HUES6 (cell line): ENCODE results near the gene GPC6.

Experiments
- H3K27ac ChIP-seq: 2 replicates; pipeline ENCODE4 v1.7.0; 2013; ENCODE audit warnings: low read depth, mild to moderate bottlenecking, low read length, inconsistent platforms
- H3K27me3 ChIP-seq: 2 replicates; pipeline ENCODE4 v1.6.1; 2013; ENCODE audit warnings: low read length; ENCODE audit not compliant: control insufficient read depth, insufficient read depth
- H3K36me3 ChIP-seq: 2 replicates; pipeline ENCODE4 v1.6.1; 2013; ENCODE audit warnings: low read length; ENCODE audit not compliant: control insufficient read depth, insufficient read depth
- H3K4me1 ChIP-seq: 2 replicates; pipeline ENCODE4 v1.6.1; 2013; ENCODE audit warnings: low read length; ENCODE audit not compliant: control insufficient read depth, insufficient read depth
- H3K4me3 ChIP-seq: 2 replicates; pipeline ENCODE4 v1.5.1; 2013; ENCODE audit warnings: low read depth, low read length
- H3K9ac ChIP-seq: one replicate; pipeline ENCODE4 v1.6.1; 2013; ENCODE audit warnings: mild to moderate bottlenecking, low read length
- H3K9me3 ChIP-seq: 2 replicates; pipeline ENCODE4 v1.6.1; 2013; ENCODE audit warnings: low read depth, low read length; ENCODE audit not compliant: control insufficient read depth, insufficient read depth

The GPC6 gene

GRCh38 chr13:93715866-93716265 is 489.3 kb downstream of the GPC6 start:
- Histone ChIP-seq H3K36me3 (no peaks in the 10 kb centered on the region), H3K4me3 (no peak overlapping the region), H3K27me3 (no peaks in the 10 kb centered on the region), H3K27ac (no peak overlapping the region), H3K9me3 (peaks cover 5% of the 10 kb centered on the region; the same call in 1 of the 2 replicates), H3K9ac (no peak overlapping the region), H3K4me1 (no peaks in the 10 kb centered on the region)

- Histone ChIP-seq H3K4me1 (no peaks in the 10 kb centered on the region), H3K9ac (no peak overlapping the region), H3K9me3 (peaks cover 5% of the 10 kb centered on the region; the same call in 1 of the 2 replicates), H3K36me3 (no peaks in the 10 kb centered on the region), H3K4me3 (no peak overlapping the region), H3K27ac (no peak overlapping the region), H3K27me3 (no peaks in the 10 kb centered on the region)
Observed at GRCh38 chr13:93716623-93717022, 490.0 kb downstream of the GPC6 start.

- H3K9ac ChIP-seq = no peak overlapping the region
- H3K9me3 ChIP-seq = no peaks in the 10 kb centered on the region
- peaks cover 5% of the 10 kb centered on the region for H3K4me1 ChIP-seq
- H3K27ac ChIP-seq = no peak overlapping the region
- no peaks in the 10 kb centered on the region for H3K36me3 ChIP-seq
- H3K27me3 ChIP-seq = no peaks in the 10 kb centered on the region
- H3K4me3 ChIP-seq = no peak overlapping the region
Observed at GRCh38 chr13:93721483-93721882, 494.9 kb downstream of the GPC6 start.

GRCh38 chr13:93723316-93723715 is 496.7 kb downstream of the GPC6 start:
- Histone ChIP-seq H3K27ac (no peak overlapping the region), H3K27me3 (no peaks in the 10 kb centered on the region), H3K9ac (no peak overlapping the region), H3K36me3 (no peaks in the 10 kb centered on the region), H3K4me1 (peaks cover 6% of the 10 kb centered on the region), H3K4me3 (no peak overlapping the region), H3K9me3 (no peaks in the 10 kb centered on the region)

- no peaks in the 10 kb centered on the region for H3K27me3 ChIP-seq
- no peak overlapping the region for H3K27ac ChIP-seq
- H3K9me3 ChIP-seq = no peaks in the 10 kb centered on the region
- H3K4me3 ChIP-seq = no peak overlapping the region
- H3K9ac ChIP-seq = no peak overlapping the region
- H3K4me1 ChIP-seq = peaks cover 6% of the 10 kb centered on the region
- H3K36me3 ChIP-seq = no peaks in the 10 kb centered on the region
Observed at GRCh38 chr13:93724187-93724586, 497.6 kb downstream of the GPC6 start.

- no peaks in the 10 kb centered on the region for H3K36me3 ChIP-seq
- H3K27me3 ChIP-seq = no peaks in the 10 kb centered on the region
- no peak overlapping the region for H3K4me3 ChIP-seq
- no peak overlapping the region for H3K27ac ChIP-seq
- no peak overlapping the region for H3K9ac ChIP-seq
- peaks cover 6% of the 10 kb centered on the region for H3K4me1 ChIP-seq
- no peaks in the 10 kb centered on the region for H3K9me3 ChIP-seq
Observed at GRCh38 chr13:93726173-93726957, 499.8 kb downstream of the GPC6 start.

GRCh38 chr13:93727211-93728141 is 500.9 kb downstream of the GPC6 start:
- peaks cover 6% of the 10 kb centered on the region for H3K4me1 ChIP-seq
- H3K9ac ChIP-seq = no peak overlapping the region
- H3K27ac ChIP-seq = no peak overlapping the region
- no peaks in the 10 kb centered on the region for H3K9me3 ChIP-seq
- no peaks in the 10 kb centered on the region for H3K36me3 ChIP-seq
- H3K4me3 ChIP-seq = no peak overlapping the region
- H3K27me3 ChIP-seq = no peaks in the 10 kb centered on the region

- Histone ChIP-seq H3K27ac (no peak overlapping the region), H3K4me1 (peaks cover 6% of the 10 kb centered on the region), H3K4me3 (no peak overlapping the region), H3K36me3 (no peaks in the 10 kb centered on the region), H3K9ac (no peak overlapping the region), H3K9me3 (no peaks in the 10 kb centered on the region), H3K27me3 (no peaks in the 10 kb centered on the region)
Observed at GRCh38 chr13:93729383-93729782, 502.8 kb downstream of the GPC6 start.

GRCh38 chr13:93730780-93731179 is 504.2 kb downstream of the GPC6 start:
- H3K36me3 ChIP-seq = no peaks in the 10 kb centered on the region
- H3K27ac ChIP-seq = no peak overlapping the region
- no peaks in the 10 kb centered on the region for H3K9me3 ChIP-seq
- H3K9ac ChIP-seq = no peak overlapping the region
- H3K4me3 ChIP-seq = no peak overlapping the region
- peaks cover 6% of the 10 kb centered on the region for H3K4me1 ChIP-seq
- no peaks in the 10 kb centered on the region for H3K27me3 ChIP-seq

- no peaks in the 10 kb centered on the region for H3K9me3 ChIP-seq
- no peak overlapping the region for H3K9ac ChIP-seq
- H3K27me3 ChIP-seq = no peaks in the 10 kb centered on the region
- no peaks in the 10 kb centered on the region for H3K36me3 ChIP-seq
- no peaks in the 10 kb centered on the region for H3K4me1 ChIP-seq
- H3K4me3 ChIP-seq = no peak overlapping the region
- H3K27ac ChIP-seq = no peak overlapping the region
Observed at GRCh38 chr13:93732186-93732585, 505.6 kb downstream of the GPC6 start.

- Histone ChIP-seq H3K36me3 (no peaks in the 10 kb centered on the region), H3K9ac (no peak overlapping the region), H3K4me3 (no peak overlapping the region), H3K27me3 (no peaks in the 10 kb centered on the region), H3K9me3 (no peaks in the 10 kb centered on the region), H3K4me1 (no peaks in the 10 kb centered on the region), H3K27ac (no peak overlapping the region)
Observed at GRCh38 chr13:93736081-93736480, 509.5 kb downstream of the GPC6 start.
